ENCODE measurements around the gene KRTDAP.

GRCh38 chr19:35495107-35496064 is 5.1 kb upstream of the KRTDAP start:
- TF ChIP-seq EP300 (IDR thresholded peaks at IDR 0.05; ENCODE audit: low read depth) (no peak), POLR2A (IDR thresholded peaks at IDR 0.05) (no peak), CTCF (IDR thresholded peaks at IDR 0.05) (peak; percentile 94 to 99 (median 98))

Measured in transverse colon (tissue), 3 donors.